Measurements from ENCODE around the gene KPNA2. TPM values are rescaled to one million over a fixed set of nuclear protein-coding genes. Genes with fewer than 3 reads are reported as not detected.
A peak's percentile ranks its signal among the peaks of the same experiment; 100 is the strongest.

Gene KPNA2
- total and polyA plus RNA-seq, 10 of the 15 experiments (the other 5 are each of a cell fraction or from before 2014, with no cell fraction given): 202 to 731 (median 283) TPM

- TF ChIP-seq ZNF687 (IDR thresholded peaks at IDR 0.05) (peak; percentile 85), WRNIP1 (IDR thresholded peaks at IDR 0.05; ENCODE audit: borderline replicate concordance, low read depth, low read length) (no peak), IKZF1 (conservative IDR thresholded peaks at IDR 0.05) (peak; percentile 90), SMC3 (IDR thresholded peaks at IDR 0.05; ENCODE audit: borderline replicate concordance, low read length) (no peak), NFXL1 (IDR thresholded peaks at IDR 0.05; ENCODE audit: borderline replicate concordance) (no peak), JUND (IDR thresholded peaks at IDR 0.05; ENCODE audit: low read depth, low read length) (no peak), SMARCA5 (IDR thresholded peaks at IDR 0.05) (peak; percentile 86), SIN3A (IDR thresholded peaks at IDR 0.05; ENCODE audit: low read depth, low read length) (peak; percentile 35; the same call in 1 of the 2 replicates), TARDBP (IDR thresholded peaks at IDR 0.05; ENCODE audit: borderline replicate concordance) (peak; percentile 99), BCLAF1 (IDR thresholded peaks at IDR 0.05) (no peak), POLR2A (IDR thresholded peaks at IDR 0.05; ENCODE audit: low read depth, low read length) (peak; percentile 87), REST (IDR thresholded peaks at IDR 0.05; ENCODE audit: low read depth, low read length) (no peak), FOXM1 (IDR thresholded peaks at IDR 0.05; ENCODE audit: low read depth, low read length) (peak; percentile 51; the same call in 1 of the 2 replicates), LARP7 (IDR thresholded peaks at IDR 0.05) (peak; percentile 92), IRF4 (IDR thresholded peaks at IDR 0.05; ENCODE audit: low read depth, low read length) (peak; percentile 73), NBN (IDR thresholded peaks at IDR 0.05) (peak; percentile 77; the same call in 1 of the 2 replicates), POLR2AphosphoS2 (IDR thresholded peaks at IDR 0.05; ENCODE audit: low read depth, low read length) (no peak), ASH2L (IDR thresholded peaks at IDR 0.05; ENCODE audit: borderline replicate concordance, low read depth) (no peak), RAD51 (IDR thresholded peaks at IDR 0.05) (peak; percentile 20; the same call in 1 of the 2 replicates), ZNF217 (IDR thresholded peaks at IDR 0.05) (peak; percentile 80; the same call in 1 of the 2 replicates), EGR1 (IDR thresholded peaks at IDR 0.05; ENCODE audit: borderline replicate concordance in 1 of 2, low read depth in 2 of 2, low read length in 2 of 2) (peak; percentile 96 to 100)
Measured at GRCh38 chr17:68019675-68020408, 15.7 kb upstream of the KPNA2 start (continued).

Data from GM12878 (cell line).